T-helper 22 cell (primary cell): Measurements from ENCODE around the gene PRAMEF9.
"Not testable (repeated sequence)": the region's sequence is repeated elsewhere in the genome, so short reads cannot be mapped to it uniquely, and the experiment has no call there.

Source experiments
- DNase-seq: peaks from one replicate; pipeline ENCODE4 v3.0.0-alpha.2; 2020; ENCODE audit warnings: low read depth

PRAMEF9 gene

GRCh38 chr1:13171548-13171947 is at the start of gene PRAMEF9:
Gene PRAMEF9 (plus strand): TSS chr1:13171848. CDS start chr1:13175281, 3,433 bp downstream.
- not testable (repeated sequence) for DNase-seq

- DNase-seq = not testable (repeated sequence)
Observed at GRCh38 chr1:13155909-13156308, 15.7 kb upstream of the PRAMEF9 start, which contains the start of gene PRAMEF26. Gene PRAMEF26 (minus strand): TSS chr1:13156009. CDS start chr1:13153095, 2,914 bp downstream.

- not testable (repeated sequence) for DNase-seq
Observed at GRCh38 chr1:13165531-13165930, 6.1 kb upstream of the PRAMEF9 start, which contains the start of gene HNRNPCL4. Gene HNRNPCL4 (minus strand): TSS chr1:13165631. CDS start chr1:13165467, 164 bp downstream.

- not testable (repeated sequence) for DNase-seq
Observed at GRCh38 chr1:13201309-13201708, 29.7 kb downstream of the PRAMEF9 start, which contains the start of gene PRAMEF13. Gene PRAMEF13 (minus strand): TSS chr1:13201409. CDS start chr1:13199589, 1,820 bp downstream.

- not testable (repeated sequence) for DNase-seq
Observed at GRCh38 chr1:13208712-13209111, 37.1 kb downstream of the PRAMEF9 start.

- not testable (repeated sequence) for DNase-seq
Observed at GRCh38 chr1:13216619-13217018, 45.0 kb downstream of the PRAMEF9 start.

- DNase-seq = not testable (repeated sequence)
Observed at GRCh38 chr1:13219203-13219602, 47.6 kb downstream of the PRAMEF9 start.

GRCh38 chr1:13222788-13223187 is 51.1 kb downstream of the PRAMEF9 start:
- not testable (repeated sequence) for DNase-seq

- no peak for DNase-seq
Observed at GRCh38 chr1:13224480-13225060, 52.9 kb downstream of the PRAMEF9 start.

GRCh38 chr1:13225675-13226204 is 54.1 kb downstream of the PRAMEF9 start, which contains the start of gene PRAMEF18:
Gene PRAMEF18 (minus strand): TSS chr1:13226154. CDS start chr1:13226106, 48 bp downstream.
- not testable (repeated sequence) for DNase-seq

- DNase-seq = not testable (repeated sequence)
Observed at GRCh38 chr1:13227271-13228055, 55.8 kb downstream of the PRAMEF9 start.

GRCh38 chr1:13228343-13228781 is 56.7 kb downstream of the PRAMEF9 start:
- DNase-seq = no peak
